22Rv1 (cell line): ENCODE data around the gene KLHL2.
A peak's percentile ranks its signal among the peaks of the same experiment; 100 is the strongest.

Experiments
- H3K27ac ChIP-seq: fragments of 450-650 bp; 2 replicates; pipeline ENCODE4 v1.5.1; 2017
- CTCF ChIP-seq: fragments of 450-650 bp; IDR thresholded peaks from 2 replicates; pipeline ENCODE4 v1.5.1; 2017; ENCODE audit warnings: mild to moderate bottlenecking
- ZFX ChIP-seq: fragments of 450-650 bp; IDR thresholded peaks from 2 replicates; pipeline ENCODE4 v1.6.1; 2017; ENCODE audit warnings: antibody characterized with exemption, borderline replicate concordance

Gene KLHL2

GRCh38 chr4:165332502-165332901 is 125.1 kb downstream of the KLHL2 start:
- TF ChIP-seq ZFX (no peak), CTCF (no peak)

GRCh38 chr4:165335163-165335703 is 127.9 kb downstream of the KLHL2 start:
- H3K27ac ChIP-seq, result no peak overlapping the region
- TF ChIP-seq ZFX (no peak), CTCF (no peak)

More at GRCh38 chr4:165332502-165332901, 125.1 kb downstream of the KLHL2 start:
- peak overlapping the region; percentile 19; the same call in 1 of the 2 replicates for H3K27ac ChIP-seq

- H3K27ac ChIP-seq, result no peak overlapping the region
- no peak for TF ChIP-seq CTCF
- TF ChIP-seq ZFX, result no peak
Observed at GRCh38 chr4:165336743-165337142, 129.4 kb downstream of the KLHL2 start.

GRCh38 chr4:165342340-165342739 is 135.0 kb downstream of the KLHL2 start:
- peak overlapping the region; percentile 14; the same call in 1 of the 2 replicates for H3K27ac ChIP-seq

- TF ChIP-seq ZFX (no peak), CTCF (peak; percentile 48)
- H3K27ac ChIP-seq, result peak overlapping the region; percentile 14; the same call in 1 of the 2 replicates
Observed at GRCh38 chr4:165343353-165344191, 136.2 kb downstream of the KLHL2 start.

- no peak overlapping the region for H3K27ac ChIP-seq
Observed at GRCh38 chr4:165345666-165346417, 138.5 kb downstream of the KLHL2 start.

More at GRCh38 chr4:165345666-165346417, 138.5 kb downstream of the KLHL2 start:
- no peak for TF ChIP-seq CTCF
- no peak for TF ChIP-seq ZFX
